K562 (cell line): Measurements from ENCODE around the gene RDH11. TPM values are rescaled to one million over a fixed set of nuclear protein-coding genes. Genes with fewer than 3 reads are reported as not detected.
A peak's percentile ranks its signal among the peaks of the same experiment; 100 is the strongest.

Experiments
- CBFB ChIP-seq: sonication (generic); formaldehyde crosslinking; IDR thresholded peaks from 2 replicates; pipeline ENCODE4 v1.4.0; 2020; ENCODE audit warnings: mild to moderate bottlenecking, missing genetic modification reagents
- CEBPB ChIP-seq: fragments of 450-650 bp; IDR thresholded peaks from 2 replicates; pipeline ENCODE4 v1.6.1; 2016; ENCODE audit warnings: missing genetic modification characterization, missing compliant biosample characterization
- EP400 ChIP-seq: fragments of 450-650 bp; IDR thresholded peaks from 2 replicates; pipeline ENCODE4 v1.6.1; 2017; ENCODE audit warnings: antibody characterized with exemption, mild to moderate bottlenecking, moderate library complexity
- HES1 ChIP-seq: fragments of 450-650 bp; IDR thresholded peaks from 2 replicates; pipeline ENCODE4 v1.6.1; 2016; ENCODE audit warnings: low read depth, mild to moderate bottlenecking, moderate library complexity
- JUND ChIP-seq, 2 experiments: IDR thresholded peaks; 2 replicates in 1 of 2; 3 replicates in 1 of 2; pipeline ENCODE4 v1.6.1; 2011; ENCODE audit warnings: borderline replicate concordance in 2 of 2, low read depth in 2 of 2, low read length in 2 of 2, improper control_type of control experiment in 1 of 2, missing biosample characterization in 1 of 2, missing genetic modification characterization in 1 of 2, missing genetic modification reagents in 1 of 2
- KLF13 ChIP-seq: fragments of 450-650 bp; IDR thresholded peaks from 2 replicates; pipeline ENCODE4 v1.6.1; 2016; ENCODE audit warnings: missing genetic modification characterization, low read depth, mild to moderate bottlenecking, missing compliant biosample characterization, moderate library complexity, borderline replicate concordance
- MNT ChIP-seq, 2 experiments: fragments of 450-650 bp; conservative IDR thresholded peaks; 2 replicates each; pipeline ENCODE4 v1.6.1; 2017; ENCODE audit warnings: mild to moderate bottlenecking in 2 of 2, moderate library complexity in 2 of 2
- MYC ChIP-seq, 2 experiments: fragments of 250-450 bp in 1 of 2; sonication (Bioruptor Pico) in 1 of 2; IDR thresholded peaks; 2 replicates each; pipeline versions ENCODE4 v1.5.1 to v1.6.1; 2012 to 2021; ENCODE audit warnings: low read depth in 2 of 2, borderline replicate concordance in 1 of 2, improper control_type of control experiment in 1 of 2, low read length in 1 of 2, mild to moderate bottlenecking in 1 of 2, moderate library complexity in 1 of 2
- NFRKB ChIP-seq: fragments of 450-650 bp; IDR thresholded peaks from 2 replicates; pipeline ENCODE4 v1.6.1; 2016; ENCODE audit warnings: low read depth
- NR2C2 ChIP-seq, 2 experiments: fragments of 200-800 bp in 1 of 2; sonication (Bioruptor generic) in 1 of 2; sonication (generic) in 1 of 2; formaldehyde crosslinking in 1 of 2; IDR thresholded peaks; 2 replicates each; pipeline versions ENCODE4 v1.6.1 to v1.8.0; 2016 to 2022; ENCODE audit warnings: mild to moderate bottlenecking in 1 of 2, missing compliant biosample characterization in 1 of 2, missing genetic modification characterization in 1 of 2, missing genetic modification reagents in 1 of 2
- PHTF2 ChIP-seq: fragments of 250-450 bp; sonication (Bioruptor Pico); IDR thresholded peaks from 2 replicates; pipeline ENCODE4 v1.5.0; 2021; ENCODE audit warnings: mild to moderate bottlenecking
- POLR2AphosphoS5 ChIP-seq: IDR thresholded peaks from 2 replicates; pipeline ENCODE4 v1.6.1; 2011; ENCODE audit warnings: mild to moderate bottlenecking, low read depth, low read length, moderate library complexity; ENCODE audit not compliant: control insufficient read depth, insufficient read depth
- POLR2G ChIP-seq: fragments of 200-400 bp; formaldehyde crosslinking; IDR thresholded peaks from 2 replicates; pipeline ENCODE4 v1.6.1; 2017; ENCODE audit warnings: low read depth, mild to moderate bottlenecking, antibody characterized with exemption, low read length, moderate library complexity
- SAP30 ChIP-seq: fragments of 200-600 bp; sonication (generic); IDR thresholded peaks from 2 replicates; pipeline ENCODE4 v1.6.1; 2012; ENCODE audit warnings: borderline replicate concordance, low read depth, mild to moderate bottlenecking, moderate library complexity, low read length, control low read depth, inconsistent platforms; ENCODE audit not compliant: insufficient read depth, poor library complexity, severe bottlenecking
- SIX5 ChIP-seq, 2 experiments: IDR thresholded peaks; 2 replicates each; pipeline ENCODE4 v1.6.1; 2011; ENCODE audit warnings: low read length in 2 of 2, borderline replicate concordance in 1 of 2, low read depth in 1 of 2, mild to moderate bottlenecking in 1 of 2, moderate library complexity in 1 of 2; ENCODE audit not compliant: insufficient read depth in 1 of 2
- SUPT5H ChIP-seq: fragments of 450-650 bp; IDR thresholded peaks from 2 replicates; pipeline ENCODE4 v1.6.1; 2016
- TAF1 ChIP-seq: IDR thresholded peaks from 2 replicates; pipeline ENCODE4 v1.6.1; 2011; ENCODE audit warnings: mild to moderate bottlenecking, low read length, moderate library complexity; ENCODE audit not compliant: insufficient read depth, control insufficient read depth, severe bottlenecking; ENCODE audit errors: extremely low read depth
- TAF9B ChIP-seq: fragments of 450-650 bp; IDR thresholded peaks from 2 replicates; pipeline ENCODE4 v1.6.1; 2018; ENCODE audit warnings: mild to moderate bottlenecking; ENCODE audit not compliant: partially characterized antibody
- polyA plus RNA-seq, 8 experiments: library from polyadenylated mRNA; depleted of rRNA in 4 of 8; stranded (reverse) in 5 of 8; unstranded in 3 of 8; fragments of >200 nt; fragmentation: Nextera tagmentation in 2 of 8; fragmentation: Illumina TruSeq in 1 of 8; extraction: Ambion mirVana in 2 of 8; extraction: Trizol in 1 of 8; gene quantifications; 2 replicates each; pipeline versions ENCODE4 v1.2.1 to v1.2.3, GENCODE V29; 2011 to 2014; ENCODE audit warnings: inconsistent platforms in 1 of 8, missing spikeins in 1 of 8
- total RNA-seq, 7 experiments: library from RNA; depleted of rRNA in 6 of 7; stranded (reverse); fragments of >200 nt in 6 of 7; fragmentation: Illumina TruSeq in 2 of 7; extraction: Trizol in 2 of 7; gene quantifications; 2 replicates each; pipeline versions ENCODE4 v1.2.1 to v1.2.3, GENCODE V29; 2011 to 2021; ENCODE audit warnings: low replicate concordance in 1 of 7
- TF ChIP-seq, protein P1 (sequence below): conservative IDR thresholded peaks from 2 replicates; pipeline ENCODE4 v1.6.1; 2011; ENCODE audit warnings: low read depth, mild to moderate bottlenecking, low read length; ENCODE audit not compliant: control insufficient read depth
- TF ChIP-seq, protein P2 (sequence below): sonication (generic); formaldehyde crosslinking; IDR thresholded peaks from 2 replicates; pipeline ENCODE4 v1.8.0; 2022; ENCODE audit warnings: missing genetic modification reagents, mild to moderate bottlenecking, moderate library complexity, borderline replicate concordance

The RDH11 gene
- total and polyA plus RNA-seq, 9 of the 15 experiments (the other 6 are each of a cell fraction or from before 2014, with no cell fraction given), result 50.6 to 172 (median 70.5) TPM

DNA sequence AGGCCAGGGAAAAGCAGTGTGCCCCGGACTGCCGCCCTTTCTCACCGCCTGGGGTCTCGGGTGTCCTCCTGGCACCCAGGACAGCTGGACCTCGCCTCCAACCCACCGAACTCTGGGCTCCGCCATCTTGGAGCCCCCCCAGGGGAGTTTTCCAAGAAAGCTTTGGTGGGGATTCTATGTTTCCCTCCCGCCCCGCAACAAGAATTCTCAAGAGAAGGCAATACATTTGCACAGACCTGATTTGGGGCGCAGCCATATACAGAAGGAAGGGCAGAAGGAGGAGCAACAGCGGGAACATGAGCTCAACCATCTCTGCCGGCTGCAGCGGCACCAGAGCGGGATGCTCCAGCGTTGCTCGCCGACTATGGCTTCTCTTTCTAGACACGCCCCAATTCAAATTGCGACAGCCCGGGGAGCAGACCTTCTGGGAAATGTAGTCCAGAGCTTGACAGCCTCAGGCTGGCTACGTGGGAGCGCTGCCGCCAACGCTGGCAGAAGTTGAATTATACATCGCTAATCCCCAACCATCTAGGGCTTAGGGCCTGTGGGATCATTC, at the start of gene RDH11 (continued):
- TF ChIP-seq JUND (IDR thresholded peaks at IDR 0.05; ENCODE audit: borderline replicate concordance, low read depth, low read length) (peak; percentile 27; the same call in 1 of the 2 replicates), JUND (tag; IDR thresholded peaks at IDR 0.05; ENCODE audit: borderline replicate concordance, low read depth, low read length) (peak; percentile 27; the same call in 1 of the 3 replicates), POLR2AphosphoS5 (peak; percentile 78), HES1 (no peak), CEBPB (tag) (peak; percentile 97), SUPT5H (peak; percentile 75), POLR2G (peak; percentile 84), MYC (IDR thresholded peaks at IDR 0.05; ENCODE audit: low read depth, low read length) (peak; percentile 56; the same call in 1 of the 2 replicates), MYC (CRISPR knock-in tag; IDR thresholded peaks at IDR 0.05; ENCODE audit: borderline replicate concordance, low read depth) (no peak), NFRKB (0 out of 2 replicates have a peak, but pooled peaks have one; percentile 53), PHTF2 (CRISPR knock-in tag) (no peak), EP400 (peak; percentile 65; the same call in 1 of the 2 replicates), TAF1 (peak; percentile 72), NR2C2 (CRISPR knock-in tag; IDR thresholded peaks at IDR 0.05) (no peak), NR2C2 (tag; IDR thresholded peaks at IDR 0.05) (no peak), KLF13 (no peak), TAF9B (peak; percentile 35), SAP30 (peak; percentile 37), CBFB (CRISPR knock-in tag) (no peak), SIX5 (IDR thresholded peaks at IDR 0.05; ENCODE audit: borderline replicate concordance in 1 of 2, insufficient read depth in 1 of 2, low read depth in 1 of 2, low read length in 2 of 2) (peak; percentile 59 to 61; a peak in 3 of 4 replicates), MNT (conservative IDR thresholded peaks at IDR 0.05) (0 out of 4 replicates have a peak, but pooled peaks of 1 of the 2 experiments have one; percentile 40)
- TF ChIP-seq, protein P1, sequence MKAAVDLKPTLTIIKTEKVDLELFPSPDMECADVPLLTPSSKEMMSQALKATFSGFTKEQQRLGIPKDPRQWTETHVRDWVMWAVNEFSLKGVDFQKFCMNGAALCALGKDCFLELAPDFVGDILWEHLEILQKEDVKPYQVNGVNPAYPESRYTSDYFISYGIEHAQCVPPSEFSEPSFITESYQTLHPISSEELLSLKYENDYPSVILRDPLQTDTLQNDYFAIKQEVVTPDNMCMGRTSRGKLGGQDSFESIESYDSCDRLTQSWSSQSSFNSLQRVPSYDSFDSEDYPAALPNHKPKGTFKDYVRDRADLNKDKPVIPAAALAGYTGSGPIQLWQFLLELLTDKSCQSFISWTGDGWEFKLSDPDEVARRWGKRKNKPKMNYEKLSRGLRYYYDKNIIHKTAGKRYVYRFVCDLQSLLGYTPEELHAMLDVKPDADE, result 0 out of 2 replicates have a peak, but pooled peaks have one; percentile 43
- TF ChIP-seq, protein P2, sequence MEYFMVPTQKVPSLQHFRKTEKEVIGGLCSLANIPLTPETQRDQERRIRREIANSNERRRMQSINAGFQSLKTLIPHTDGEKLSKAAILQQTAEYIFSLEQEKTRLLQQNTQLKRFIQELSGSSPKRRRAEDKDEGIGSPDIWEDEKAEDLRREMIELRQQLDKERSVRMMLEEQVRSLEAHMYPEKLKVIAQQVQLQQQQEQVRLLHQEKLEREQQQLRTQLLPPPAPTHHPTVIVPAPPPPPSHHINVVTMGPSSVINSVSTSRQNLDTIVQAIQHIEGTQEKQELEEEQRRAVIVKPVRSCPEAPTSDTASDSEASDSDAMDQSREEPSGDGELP, result peak; percentile 15; the same call in 1 of the 2 replicates
